SIG-M5 (cell line): ENCODE measurements around the gene SHISA7.
"Not testable (repeated sequence)": the region's sequence is repeated elsewhere in the genome, so short reads cannot be mapped to it uniquely, and the experiment has no call there.

Experiments
- DNase-seq: peaks from one replicate; lab custom pipeline; 2025; lab: John Stamatoyannopoulos, UW

Gene SHISA7

GRCh38 chr19:55463583-55464031, 20.5 kb upstream of the SHISA7 start:
- DNase-seq: no peak

GRCh38 chr19:55462722-55463121, 19.6 kb upstream of the SHISA7 start:
- no peak for DNase-seq

GRCh38 chr19:55461974-55462626, 19.0 kb upstream of the SHISA7 start:
- DNase-seq: no peak

GRCh38 chr19:55461259-55461973, 18.3 kb upstream of the SHISA7 start, which contains the start of gene ISOC2:
TSS of gene ISOC2 (minus strand) at chr19:55461642. CDS start at chr19:55456486, 5,156 bp downstream.
- peak; percentile 87 for DNase-seq

GRCh38 chr19:55460670-55461258, 17.7 kb upstream of the SHISA7 start:
- DNase-seq: no peak

GRCh38 chr19:55459950-55460657, 17.0 kb upstream of the SHISA7 start:
- no peak for DNase-seq

GRCh38 chr19:55459551-55459949, 16.4 kb upstream of the SHISA7 start:
- DNase-seq: no peak

GRCh38 chr19:55457683-55458457, 14.8 kb upstream of the SHISA7 start:
- DNase-seq: no peak

GRCh38 chr19:55456347-55456746, 13.2 kb upstream of the SHISA7 start:
- no peak for DNase-seq

- DNase-seq: no peak
Measured at GRCh38 chr19:55455576-55456235, 12.6 kb upstream of the SHISA7 start.

- DNase-seq: no peak
Measured at GRCh38 chr19:55454787-55455243, 11.7 kb upstream of the SHISA7 start.

- DNase-seq: no peak
Measured at GRCh38 chr19:55453511-55454260, 10.6 kb upstream of the SHISA7 start.

- no peak for DNase-seq
Measured at GRCh38 chr19:55452749-55453346, 9.7 kb upstream of the SHISA7 start.

GRCh38 chr19:55451965-55452748, 9.1 kb upstream of the SHISA7 start:
- no peak for DNase-seq

- no peak for DNase-seq
Measured at GRCh38 chr19:55451163-55451964, 8.3 kb upstream of the SHISA7 start.

- no peak for DNase-seq
Measured at GRCh38 chr19:55449469-55449868, 6.4 kb upstream of the SHISA7 start.

- not testable (repeated sequence) for DNase-seq
Measured at GRCh38 chr19:55448175-55448490, 5.0 kb upstream of the SHISA7 start.

- no peak for DNase-seq
Measured at GRCh38 chr19:55447421-55448174, 4.5 kb upstream of the SHISA7 start.
